H9 (cell line): ENCODE measurements around the gene TFDP1. TPM values are rescaled to one million over a fixed set of nuclear protein-coding genes. Genes with fewer than 3 reads are reported as not detected.

Source experiments
- DNase-seq: peaks from one replicate; pipeline ENCODE4 v3.0.0-alpha.2; 2017
- H2AFZ ChIP-seq: one replicate; pipeline ENCODE4 v1.6.1; 2013; ENCODE audit warnings: mild to moderate bottlenecking, low read length, control low read depth, moderate library complexity
- H2AK5ac ChIP-seq: 2 replicates; pipeline ENCODE4 v1.6.1; 2013; ENCODE audit warnings: low read length, control low read depth, mixed read lengths; ENCODE audit not compliant: insufficient read length
- H2BK120ac ChIP-seq: one replicate; pipeline ENCODE4 v1.6.1; 2013; ENCODE audit warnings: low read depth, mild to moderate bottlenecking, low read length, control low read depth, inconsistent platforms; ENCODE audit not compliant: poor library complexity, severe bottlenecking
- H2BK12ac ChIP-seq: 2 replicates; pipeline ENCODE4 v1.6.1; 2013; ENCODE audit warnings: low read length, control low read depth, mixed read lengths, low read depth; ENCODE audit not compliant: insufficient read length
- H2BK15ac ChIP-seq: 2 replicates; pipeline ENCODE4 v1.6.1; 2013; ENCODE audit warnings: low read depth, low read length, control low read depth
- H2BK20ac ChIP-seq: one replicate; pipeline ENCODE4 v1.6.1; 2013; ENCODE audit warnings: low read depth, mild to moderate bottlenecking, low read length, control low read depth, inconsistent platforms; ENCODE audit not compliant: poor library complexity, severe bottlenecking
- H2BK5ac ChIP-seq: 2 replicates; pipeline ENCODE4 v1.6.1; 2013; ENCODE audit warnings: low read length, control low read depth, mixed read lengths; ENCODE audit not compliant: insufficient read length
- H3K14ac ChIP-seq: 2 replicates; pipeline ENCODE4 v1.6.1; 2013; ENCODE audit warnings: low read length, control low read depth; ENCODE audit not compliant: insufficient read depth
- H3K18ac ChIP-seq: 2 replicates; pipeline ENCODE4 v1.6.1; 2013; ENCODE audit warnings: low read depth, mild to moderate bottlenecking, mixed read lengths, low read length, control low read depth; ENCODE audit not compliant: insufficient read length
- H3K23ac ChIP-seq: 2 replicates; pipeline ENCODE4 v1.6.1; 2013; ENCODE audit warnings: low read length, control low read depth, mixed read lengths, low read depth; ENCODE audit not compliant: insufficient read length
- H3K23me2 ChIP-seq: 2 replicates; pipeline ENCODE4 v1.6.1; 2013; ENCODE audit warnings: low read depth, mild to moderate bottlenecking, mixed read lengths, low read length, control low read depth; ENCODE audit not compliant: insufficient read length, poor library complexity, severe bottlenecking
- H3K27ac ChIP-seq: 2 replicates; pipeline ENCODE4 v1.5.1; 2013; ENCODE audit warnings: low read length, control low read depth, mixed read lengths, low read depth; ENCODE audit not compliant: insufficient read length
- H3K27me3 ChIP-seq: 2 replicates; pipeline ENCODE4 v1.6.1; 2013; ENCODE audit warnings: low read length, control low read depth, inconsistent platforms; ENCODE audit not compliant: insufficient read depth
- H3K4ac ChIP-seq: 2 replicates; pipeline ENCODE4 v1.6.1; 2013; ENCODE audit warnings: low read depth, mild to moderate bottlenecking, control low read depth, inconsistent platforms, low read length, moderate library complexity
- H3K4me1 ChIP-seq: 2 replicates; pipeline ENCODE4 v1.6.1; 2013; ENCODE audit warnings: low read length, control low read depth, inconsistent platforms; ENCODE audit not compliant: insufficient read depth
- H3K4me2 ChIP-seq: 2 replicates; pipeline ENCODE4 v1.6.1; 2013; ENCODE audit warnings: low read length, control low read depth, mixed read lengths; ENCODE audit not compliant: insufficient read length, insufficient read depth
- H3K56ac ChIP-seq: 2 replicates; pipeline ENCODE4 v1.6.1; 2013; ENCODE audit warnings: low read depth, mild to moderate bottlenecking, mixed read lengths, low read length, control low read depth; ENCODE audit not compliant: insufficient read length
- H3K79me1 ChIP-seq: 2 replicates; pipeline ENCODE4 v1.6.1; 2013; ENCODE audit warnings: low read depth, mild to moderate bottlenecking, moderate library complexity, low read length, control low read depth, inconsistent platforms; ENCODE audit not compliant: insufficient read depth, poor library complexity, severe bottlenecking
- H3K79me2 ChIP-seq: 2 replicates; pipeline ENCODE4 v1.6.1; 2013; ENCODE audit warnings: low read length, control low read depth, inconsistent platforms; ENCODE audit not compliant: insufficient read depth
- H3K9ac ChIP-seq: 2 replicates; pipeline ENCODE4 v1.6.1; 2013; ENCODE audit warnings: low read length, control low read depth, mixed read lengths; ENCODE audit not compliant: insufficient read length; ENCODE audit errors: extremely low read depth
- H3K9me3 ChIP-seq: one replicate; pipeline ENCODE4 v1.6.1; 2013; ENCODE audit warnings: low read depth, low read length, inconsistent platforms; ENCODE audit not compliant: control insufficient read depth
- H3T11ph ChIP-seq: one replicate; pipeline ENCODE4 v1.6.1; 2013; ENCODE audit warnings: mild to moderate bottlenecking, low read length, control low read depth, inconsistent platforms
- H4K20me1 ChIP-seq: one replicate; pipeline ENCODE4 v1.6.1; 2013; ENCODE audit not compliant: control insufficient read depth, insufficient read length, insufficient read depth
- H4K5ac ChIP-seq: 2 replicates; pipeline ENCODE4 v1.6.1; 2013; ENCODE audit warnings: low read depth, mild to moderate bottlenecking, mixed read lengths, low read length, control low read depth; ENCODE audit not compliant: insufficient read length
- H4K8ac ChIP-seq: replicated peaks from 2 replicates; pipeline ENCODE4 v1.6.1; 2013; ENCODE audit warnings: low read length, control low read depth, mixed read lengths, low read depth; ENCODE audit not compliant: insufficient read length
- H4K91ac ChIP-seq: 2 replicates; pipeline ENCODE4 v1.6.1; 2013; ENCODE audit warnings: low read depth, mild to moderate bottlenecking, moderate library complexity, mixed read lengths, low read length, control low read depth; ENCODE audit not compliant: insufficient read length
- H3K27ac Mint-ChIP-seq, 3 experiments: 2 replicates in 2 of 3; 3 replicates in 1 of 3; pipeline ENCODE4 v1.8.0; 2020 to 2021; ENCODE audit warnings: mixed read lengths in 3 of 3, mild to moderate bottlenecking in 1 of 3, moderate library complexity in 1 of 3
- H3K27me3 Mint-ChIP-seq: 2 replicates; pipeline ENCODE4 v1.8.0; 2021; ENCODE audit warnings: low read depth, mild to moderate bottlenecking, moderate library complexity, mixed read lengths
- H3K36me3 Mint-ChIP-seq, 3 experiments: 2 replicates in 2 of 3; 3 replicates in 1 of 3; pipeline ENCODE4 v1.8.0; 2020 to 2021; ENCODE audit warnings: low read depth in 3 of 3, mixed read lengths in 3 of 3; ENCODE audit not compliant: insufficient read depth in 1 of 3
- H3K4me1 Mint-ChIP-seq, 2 experiments: 2 replicates each; pipeline ENCODE4 v1.8.0; 2020; ENCODE audit warnings: mixed read lengths in 2 of 2
- H3K4me3 Mint-ChIP-seq, 2 experiments: 2 replicates in 1 of 2; 3 replicates in 1 of 2; pipeline ENCODE4 v1.8.0; 2020 to 2021; ENCODE audit warnings: mild to moderate bottlenecking in 2 of 2, mixed read lengths in 2 of 2, moderate library complexity in 1 of 2
- H3K9me3 Mint-ChIP-seq, 2 experiments: 2 replicates in 1 of 2; 3 replicates in 1 of 2; pipeline ENCODE4 v1.8.0; 2020; ENCODE audit warnings: mild to moderate bottlenecking in 2 of 2, mixed read lengths in 2 of 2, moderate library complexity in 1 of 2
- whole genome bisulfite sequencing: extraction: QIAGEN DNeasy Blood & Tissue Kit; methylation state at CpG from one replicate; pipeline ENCODE4 v1.1.7; 2013; ENCODE audit warnings: missing lambda C conversion rate, low lambda C conversion rate, mixed read lengths; ENCODE audit not compliant: insufficient read length; ENCODE audit errors: extremely low coverage; 5-methylcytosine and 5-hydroxymethylcytosine counted together
- total RNA-seq: library from RNA; stranded (reverse); gene quantifications from 2 replicates; pipeline ENCODE4 v1.2.1, GENCODE V29; 2021
- TF ChIP-seq, protein P1 (sequence below): fragments of 200-600 bp; sonication (generic); conservative IDR thresholded peaks from 3 replicates; pipeline ENCODE4 v1.8.0; 2021; ENCODE audit warnings: antibody characterized with exemption, mild to moderate bottlenecking

The TFDP1 gene
- total RNA-seq, 1 experiment from 2014 or later = 111 TPM

DNA sequence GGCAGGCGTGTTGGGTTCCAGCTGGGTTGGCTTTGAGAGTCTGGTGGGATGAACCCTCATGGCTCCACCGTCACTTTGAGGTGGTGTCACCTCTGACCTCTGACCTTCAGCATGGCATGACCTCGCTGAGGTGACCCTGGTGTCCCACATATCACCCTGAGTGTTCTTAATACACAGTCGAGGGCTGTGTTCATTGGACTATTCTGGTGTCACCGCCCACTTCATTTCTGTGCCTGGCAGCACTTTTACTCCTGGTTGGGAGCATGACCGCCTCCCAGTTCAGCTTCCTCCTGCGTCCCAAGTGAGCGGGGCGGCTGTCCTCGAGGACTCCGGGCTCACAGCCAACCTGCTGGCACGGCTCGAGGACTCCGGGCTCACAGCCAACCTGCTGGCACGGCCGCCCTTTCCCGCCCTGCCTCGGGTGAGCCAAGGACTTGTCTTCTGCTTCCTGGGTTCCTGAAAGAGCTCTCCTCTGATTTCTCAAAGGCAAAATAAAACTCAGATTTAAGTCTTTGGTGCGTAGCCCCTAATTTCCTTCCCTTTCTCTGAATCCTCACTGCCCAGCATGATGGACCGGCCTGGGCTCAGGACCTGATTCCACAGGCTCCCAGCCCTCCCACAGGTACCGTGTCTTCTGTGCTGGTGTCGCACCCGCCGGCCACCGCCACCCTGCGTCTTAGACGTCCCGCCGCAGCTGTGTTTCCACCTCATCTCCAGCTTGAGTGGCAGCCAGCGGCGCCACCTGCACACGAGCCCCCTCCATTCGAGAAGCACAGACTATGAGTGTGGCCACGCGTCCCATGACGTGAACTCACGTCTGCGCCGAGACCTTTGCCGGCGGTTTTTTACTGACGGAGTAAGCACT lies 63.0 kb downstream of the TFDP1 start:
- no peak overlapping the region for H2AFZ ChIP-seq
- no peaks in the 10 kb centered on the region for H3K4me1 ChIP-seq
- H3K9ac ChIP-seq = no peak overlapping the region
- Mint-ChIP-seq H3K4me1 (peaks cover 4% of the 10 kb centered on the region in 2 experiments), H3K4me3 (no peak overlapping the region), H3K36me3 (peaks cover 4 to 56% (median 47%) of the 10 kb centered on the region in 3 experiments; a peak in 6 of 7 replicates), H3K27ac (peak overlapping the region; percentile 55 to 93 (median 64); a peak in 2 of 7 replicates), H3K27me3 (peaks cover 10% of the 10 kb centered on the region), H3K9me3 (peaks cover 0 to 46% of the 10 kb centered on the region in 2 experiments; a peak in 2 of 5 replicates)
- no peaks in the 10 kb centered on the region for H3K27me3 ChIP-seq
- H3K23ac ChIP-seq = no peak overlapping the region
- H3K56ac ChIP-seq = no peak overlapping the region
- DNase-seq = no peak
- H2BK120ac ChIP-seq = no peak overlapping the region
- no peaks in the 10 kb centered on the region for H4K20me1 ChIP-seq
- no peak overlapping the region for H2BK5ac ChIP-seq
- no peak overlapping the region for H3T11ph ChIP-seq
- H2BK12ac ChIP-seq = no peak overlapping the region
- no peaks in the 10 kb centered on the region for H3K79me1 ChIP-seq
- WGBS = no CpG with 5 or more reads among the region's 42 CpGs
- no peak overlapping the region for H3K14ac ChIP-seq
- no peaks in the 10 kb centered on the region for H3K23me2 ChIP-seq
- H2AK5ac ChIP-seq = no peak overlapping the region
- H3K4ac ChIP-seq = no peak overlapping the region
- H3K9me3 ChIP-seq = no peaks in the 10 kb centered on the region
- TF ChIP-seq, protein P1, sequence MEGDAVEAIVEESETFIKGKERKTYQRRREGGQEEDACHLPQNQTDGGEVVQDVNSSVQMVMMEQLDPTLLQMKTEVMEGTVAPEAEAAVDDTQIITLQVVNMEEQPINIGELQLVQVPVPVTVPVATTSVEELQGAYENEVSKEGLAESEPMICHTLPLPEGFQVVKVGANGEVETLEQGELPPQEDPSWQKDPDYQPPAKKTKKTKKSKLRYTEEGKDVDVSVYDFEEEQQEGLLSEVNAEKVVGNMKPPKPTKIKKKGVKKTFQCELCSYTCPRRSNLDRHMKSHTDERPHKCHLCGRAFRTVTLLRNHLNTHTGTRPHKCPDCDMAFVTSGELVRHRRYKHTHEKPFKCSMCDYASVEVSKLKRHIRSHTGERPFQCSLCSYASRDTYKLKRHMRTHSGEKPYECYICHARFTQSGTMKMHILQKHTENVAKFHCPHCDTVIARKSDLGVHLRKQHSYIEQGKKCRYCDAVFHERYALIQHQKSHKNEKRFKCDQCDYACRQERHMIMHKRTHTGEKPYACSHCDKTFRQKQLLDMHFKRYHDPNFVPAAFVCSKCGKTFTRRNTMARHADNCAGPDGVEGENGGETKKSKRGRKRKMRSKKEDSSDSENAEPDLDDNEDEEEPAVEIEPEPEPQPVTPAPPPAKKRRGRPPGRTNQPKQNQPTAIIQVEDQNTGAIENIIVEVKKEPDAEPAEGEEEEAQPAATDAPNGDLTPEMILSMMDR = no peak
- no peak overlapping the region for H2BK20ac ChIP-seq
- H3K27ac ChIP-seq = no peak overlapping the region
- no peaks in the 10 kb centered on the region for H3K79me2 ChIP-seq
- no peak overlapping the region for H4K91ac ChIP-seq
- H4K8ac ChIP-seq = no peak overlapping the region
- no peak overlapping the region for H3K4me2 ChIP-seq
- no peak overlapping the region for H3K18ac ChIP-seq
- no peak overlapping the region for H4K5ac ChIP-seq
- no peak overlapping the region for H2BK15ac ChIP-seq
